Putamen (tissue), 1 donor: ENCODE results near the gene IP6K1.
"Not testable (repeated sequence)": the region's sequence is repeated elsewhere in the genome, so short reads cannot be mapped to it uniquely, and the experiment has no call there.

ENCODE experiments used
- DNase-seq: peaks from one replicate; pipeline ENCODE4 v3.0.0-alpha.2; 2016; ENCODE audit warnings: low spot score

The IP6K1 gene

DNA sequence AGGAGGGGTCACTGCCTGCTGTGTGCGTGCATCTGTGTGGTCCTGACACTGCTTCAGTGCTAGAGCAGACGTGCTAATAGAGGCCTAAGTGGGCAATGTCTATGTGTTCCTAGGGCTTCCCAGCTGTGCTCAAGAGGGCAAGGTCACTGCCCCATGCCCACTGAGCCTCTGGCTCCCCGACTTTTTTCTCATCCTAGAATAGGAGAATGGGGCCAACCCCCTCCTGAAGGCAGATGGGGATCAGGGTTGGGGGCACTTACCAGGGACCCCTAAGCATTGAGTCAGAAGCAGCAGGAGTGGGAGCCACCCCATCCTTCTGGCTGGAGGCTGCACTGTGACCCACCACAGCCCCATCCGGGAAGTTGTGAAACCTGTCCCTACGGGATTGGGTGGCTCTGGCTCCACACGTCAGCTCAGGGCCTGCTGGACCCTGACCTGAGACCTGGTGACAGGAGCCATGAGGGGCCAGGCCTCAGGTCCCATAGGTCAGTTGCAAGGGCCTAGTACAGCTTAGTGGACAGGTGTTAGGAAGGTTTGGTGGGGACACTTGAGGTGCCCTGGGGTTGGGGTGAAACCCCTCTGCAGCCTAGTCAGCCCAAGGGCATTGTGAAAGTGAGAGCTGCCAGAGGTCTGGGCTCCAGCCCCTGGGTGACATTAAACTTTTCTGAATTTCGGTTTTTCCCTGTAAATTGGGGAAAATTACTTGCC lies 97.8 kb downstream of the IP6K1 start:
- DNase-seq = not testable (repeated sequence)

DNA sequence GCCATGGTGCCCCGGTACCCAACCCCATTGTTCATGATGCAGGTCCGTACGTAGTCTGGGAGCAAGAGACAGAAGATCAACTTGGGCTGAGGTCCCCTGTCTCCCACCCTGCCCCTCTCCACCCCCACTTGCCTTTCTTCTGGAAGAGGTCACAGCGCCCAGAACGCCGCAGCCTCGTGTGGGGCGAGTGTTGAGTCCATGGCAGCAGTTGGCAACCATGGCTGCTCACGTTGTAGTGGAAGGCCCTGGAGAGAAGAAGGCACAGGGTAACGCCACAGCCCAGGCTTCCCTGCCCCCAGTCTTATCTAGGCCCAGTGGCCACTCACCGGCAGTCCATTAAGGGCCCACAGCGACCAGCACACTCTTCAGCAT lies 98.9 kb downstream of the IP6K1 start:
- not testable (repeated sequence) for DNase-seq

DNA sequence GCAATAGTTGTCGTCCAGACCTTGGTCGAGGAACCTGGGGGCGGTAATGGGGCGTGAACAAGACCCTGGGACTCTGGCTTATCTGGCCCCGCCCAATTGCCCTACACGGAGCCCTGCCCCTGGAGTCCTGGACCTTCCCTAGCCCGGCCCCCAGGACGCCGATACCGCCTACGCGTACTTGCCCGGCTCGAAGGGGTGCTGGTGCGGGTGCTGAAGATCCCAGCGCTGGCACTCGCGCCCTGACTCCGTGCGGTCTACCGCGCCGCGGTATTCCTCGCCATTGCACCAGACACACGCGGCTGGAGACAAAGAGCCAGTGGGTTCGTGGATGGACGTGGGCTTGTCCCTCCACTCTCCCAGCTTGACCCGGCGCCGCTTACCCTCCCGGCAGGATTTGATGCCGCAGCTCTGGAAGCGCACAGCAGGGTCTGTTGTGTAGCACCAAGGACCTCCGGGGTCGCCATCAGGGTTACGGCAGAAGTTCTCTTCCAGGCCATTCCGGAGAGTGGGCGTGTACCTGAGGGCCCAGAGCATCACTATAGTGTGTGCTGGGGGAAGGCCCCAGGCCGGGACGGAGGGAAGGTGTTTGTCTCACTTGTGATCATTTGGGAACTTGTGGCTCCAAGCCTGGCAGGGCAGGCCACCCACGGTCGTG lies 99.4 kb downstream of the IP6K1 start:
- DNase-seq = not testable (repeated sequence)

DNA sequence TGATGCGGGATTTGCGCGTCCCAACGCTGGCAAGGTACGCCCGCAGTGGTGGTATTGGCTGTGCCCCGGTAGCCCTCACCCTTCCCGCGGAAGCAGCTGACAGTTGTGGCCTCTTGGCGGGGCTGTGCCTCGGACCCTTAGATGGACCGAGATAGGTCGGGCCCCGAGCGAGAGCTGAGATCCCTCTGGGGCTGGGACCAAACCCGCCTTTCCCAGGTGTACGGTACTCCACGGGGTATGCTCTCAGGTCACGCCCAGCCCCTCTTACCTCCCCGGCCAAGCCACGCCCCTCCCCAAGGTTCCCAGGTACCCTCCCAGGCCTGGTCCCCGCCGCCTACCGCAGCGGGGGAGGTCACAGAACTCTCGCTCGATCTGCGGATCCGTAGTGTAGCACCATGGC lies 100.0 kb downstream of the IP6K1 start:
- DNase-seq = not testable (repeated sequence)

DNA sequence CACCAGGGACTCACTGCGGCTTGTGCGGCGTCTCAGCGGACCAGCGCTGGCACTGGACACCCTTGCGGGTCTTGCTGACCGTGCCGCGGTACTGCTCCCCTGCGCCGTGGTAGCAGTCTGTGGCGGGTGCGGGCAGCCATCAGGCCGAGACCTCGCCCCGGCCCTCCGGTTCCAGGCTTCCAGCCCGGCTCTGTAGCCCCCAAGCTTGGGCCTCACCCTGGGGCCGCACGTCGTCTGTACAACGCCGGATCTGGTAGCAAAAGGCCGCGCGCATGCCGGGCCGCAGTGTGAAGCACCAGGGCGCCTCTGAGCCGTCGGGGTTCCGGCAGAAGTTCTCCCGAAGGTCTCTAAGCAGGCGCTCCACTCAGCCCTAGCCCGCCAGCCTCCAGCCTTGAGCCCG lies 100.5 kb downstream of the IP6K1 start:
- not testable (repeated sequence) for DNase-seq

DNA sequence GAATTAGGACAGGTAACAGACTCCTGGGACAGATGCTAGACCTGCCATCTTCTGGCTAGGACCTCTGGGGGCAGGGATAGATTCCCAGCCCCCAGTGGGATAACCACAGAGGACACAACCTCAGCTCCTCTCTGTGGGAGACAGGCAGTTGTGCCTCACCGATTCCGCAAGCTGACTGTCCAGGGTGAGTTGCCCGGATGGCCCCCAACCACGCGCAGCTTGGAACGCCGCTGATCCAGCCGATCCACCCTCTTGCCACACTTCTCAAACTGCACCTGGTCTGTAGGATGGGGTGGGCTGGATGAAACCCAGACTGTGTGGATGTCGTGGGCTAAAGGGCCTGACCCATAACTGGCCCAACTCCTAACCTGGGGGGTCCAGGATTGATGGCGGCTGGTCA lies 101.2 kb downstream of the IP6K1 start:
- not testable (repeated sequence) for DNase-seq

DNA sequence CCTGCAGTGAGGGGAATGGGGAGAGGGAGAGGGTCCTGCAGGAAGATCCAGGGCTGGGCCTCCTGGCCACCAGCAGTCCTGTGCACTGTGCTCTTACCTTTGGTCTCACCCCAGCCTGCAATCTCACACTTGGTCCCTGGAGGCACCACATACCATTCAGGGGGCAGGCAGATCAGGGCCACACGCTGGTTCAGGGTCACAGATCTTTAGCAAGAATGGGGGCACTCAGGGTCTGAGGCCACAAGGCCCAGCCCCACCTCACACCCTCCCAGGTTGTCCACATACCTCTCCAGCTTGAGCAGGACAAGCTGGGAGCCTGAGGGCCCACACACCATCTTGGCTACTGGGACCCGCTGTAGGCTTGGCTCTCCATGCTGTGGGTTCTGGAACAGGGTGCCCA lies 101.9 kb downstream of the IP6K1 start:
- not testable (repeated sequence) for DNase-seq

DNA sequence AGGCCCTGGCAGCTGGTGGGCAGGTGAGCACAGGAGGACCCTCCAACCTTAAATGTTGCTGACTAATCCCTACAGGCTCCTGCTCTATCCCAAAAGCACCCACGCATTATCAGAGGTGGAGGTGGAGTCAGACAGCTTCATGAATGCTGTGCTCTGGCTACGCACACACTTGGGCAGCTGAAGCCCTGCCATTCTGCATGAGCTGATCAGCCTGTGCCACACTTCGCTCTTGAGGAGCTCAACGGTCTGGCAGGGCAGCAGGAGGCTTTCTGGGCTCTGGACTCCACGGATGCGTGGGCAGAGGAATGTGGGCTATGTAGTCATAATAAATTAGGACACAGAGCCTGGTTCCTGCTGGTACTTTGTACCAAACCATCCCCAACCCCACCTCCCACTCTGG lies 103.2 kb downstream of the IP6K1 start:
- peak; percentile 68 for DNase-seq

DNA sequence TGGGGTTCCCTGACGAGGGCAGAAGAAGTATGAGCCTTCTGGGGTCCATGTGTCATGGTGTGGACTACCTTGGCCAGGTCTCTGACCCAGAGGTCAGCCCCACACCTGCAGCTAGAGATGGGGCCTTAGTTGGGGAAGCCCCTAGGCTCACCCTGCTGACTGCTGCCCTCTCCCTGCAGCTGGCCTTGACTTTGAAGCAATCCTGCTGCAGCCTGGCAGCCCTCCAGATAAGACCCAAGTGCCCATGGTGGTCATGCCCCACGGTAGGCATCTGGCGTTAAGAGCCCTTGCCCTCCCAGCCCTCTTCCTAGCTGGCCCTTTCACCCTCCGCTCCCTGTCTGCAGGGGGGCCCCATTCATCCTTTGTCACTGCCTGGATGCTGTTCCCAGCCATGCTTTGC lies 104.8 kb downstream of the IP6K1 start:
- DNase-seq = no peak

DNA sequence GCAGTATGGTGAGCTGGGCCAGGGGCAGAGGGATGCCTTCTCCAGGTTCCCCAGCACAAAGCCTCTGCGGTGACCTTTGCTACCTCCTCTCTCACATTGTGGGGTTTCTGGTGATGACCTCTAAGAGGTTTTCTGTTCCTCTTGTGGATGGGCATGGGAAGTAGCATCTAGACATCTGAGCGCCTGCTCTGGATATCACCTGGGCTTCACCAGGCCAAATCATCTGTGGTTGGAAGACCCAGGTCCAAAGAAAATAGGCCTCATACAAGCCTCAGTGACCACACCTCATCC lies 105.2 kb downstream of the IP6K1 start:
- no peak for DNase-seq

DNA sequence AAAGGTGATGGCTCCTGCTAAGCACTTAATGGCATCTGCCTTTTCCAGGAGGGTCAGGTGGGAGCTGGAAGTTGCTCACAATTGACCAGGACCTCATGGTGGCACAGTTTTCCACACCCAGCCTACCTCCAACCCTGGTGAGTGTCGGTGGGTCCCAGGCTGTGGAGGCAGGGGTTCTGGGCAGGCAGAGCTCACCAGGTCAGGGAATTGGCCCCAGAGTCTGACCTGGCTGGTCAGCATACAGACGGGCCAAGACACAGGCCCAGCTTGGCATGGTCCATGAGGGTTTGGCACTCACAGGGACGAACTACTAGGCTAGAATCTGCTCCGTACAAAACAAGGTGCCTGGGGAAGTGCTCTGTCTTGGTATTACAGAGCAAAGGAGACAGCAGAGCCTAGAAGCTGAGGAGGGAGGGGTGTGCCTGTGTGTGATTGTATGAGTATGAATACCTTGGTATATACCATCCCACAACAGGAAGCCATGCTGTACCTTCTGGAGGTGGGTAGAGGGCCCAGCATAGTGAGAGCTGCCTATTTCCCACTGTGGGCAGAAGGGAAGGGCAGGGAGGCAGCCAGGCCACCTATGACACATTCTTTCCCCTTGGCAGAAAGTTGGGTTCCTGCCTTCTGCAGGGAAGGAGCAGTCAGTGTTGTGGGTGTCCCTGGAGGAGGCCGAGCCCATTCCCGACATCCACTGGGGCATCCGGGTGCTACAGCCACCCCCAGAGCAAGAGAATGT lies 105.7 kb downstream of the IP6K1 start:
- no peak for DNase-seq

DNA sequence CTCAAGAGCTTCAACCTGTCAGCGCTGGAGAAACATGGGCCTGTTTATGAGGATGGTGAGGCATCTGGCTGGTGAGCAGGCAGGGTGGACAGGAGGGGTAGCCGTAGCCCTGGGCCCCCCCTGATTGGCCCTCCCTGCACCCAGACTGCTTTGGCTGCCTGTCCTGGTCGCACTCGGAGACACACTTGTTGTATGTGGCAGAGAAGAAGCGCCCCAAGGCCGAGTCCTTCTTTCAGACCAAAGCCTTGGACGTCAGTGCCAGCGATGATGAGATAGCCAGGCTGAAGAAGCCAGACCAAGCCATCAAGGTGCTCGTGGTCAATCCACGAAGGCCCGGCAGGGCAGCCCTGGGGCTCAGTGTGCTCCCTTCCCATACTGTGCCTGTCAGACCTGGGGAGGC lies 110.4 kb downstream of the IP6K1 start:
- no peak for DNase-seq

DNA sequence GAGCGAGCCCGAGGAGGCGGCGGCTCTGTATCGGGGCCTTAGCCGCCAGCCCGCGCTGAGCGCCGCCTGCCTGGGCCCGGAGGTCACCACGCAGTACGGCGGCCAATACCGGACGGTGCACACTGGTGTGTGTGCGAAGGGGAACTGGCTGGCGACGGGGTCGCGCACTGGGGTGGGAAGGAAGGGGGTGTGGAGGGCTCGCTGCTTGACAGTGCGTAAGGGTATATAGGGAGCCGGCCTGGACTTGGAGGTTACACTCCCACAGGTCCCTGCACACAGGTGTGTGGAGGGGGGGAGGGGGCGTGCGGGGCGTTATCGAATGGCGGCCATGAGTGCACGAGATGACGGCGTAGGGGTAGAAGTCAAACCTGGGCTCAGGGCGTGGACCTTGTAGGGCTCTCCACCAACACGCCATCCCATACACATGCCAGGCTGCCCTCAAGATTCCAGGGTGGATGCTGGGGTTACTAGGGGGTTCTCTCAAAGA lies 111.8 kb downstream of the IP6K1 start:
- no peak for DNase-seq
